NCI-H1436 (cell line): ENCODE data around the gene KIF1B.
"Not testable (repeated sequence)": the region's sequence is repeated elsewhere in the genome, so short reads cannot be mapped to it uniquely, and the experiment has no call there.

Experiments
- DNase-seq: peaks from one replicate; lab custom pipeline; 2025; lab: John Stamatoyannopoulos, UW

KIF1B gene

DNA sequence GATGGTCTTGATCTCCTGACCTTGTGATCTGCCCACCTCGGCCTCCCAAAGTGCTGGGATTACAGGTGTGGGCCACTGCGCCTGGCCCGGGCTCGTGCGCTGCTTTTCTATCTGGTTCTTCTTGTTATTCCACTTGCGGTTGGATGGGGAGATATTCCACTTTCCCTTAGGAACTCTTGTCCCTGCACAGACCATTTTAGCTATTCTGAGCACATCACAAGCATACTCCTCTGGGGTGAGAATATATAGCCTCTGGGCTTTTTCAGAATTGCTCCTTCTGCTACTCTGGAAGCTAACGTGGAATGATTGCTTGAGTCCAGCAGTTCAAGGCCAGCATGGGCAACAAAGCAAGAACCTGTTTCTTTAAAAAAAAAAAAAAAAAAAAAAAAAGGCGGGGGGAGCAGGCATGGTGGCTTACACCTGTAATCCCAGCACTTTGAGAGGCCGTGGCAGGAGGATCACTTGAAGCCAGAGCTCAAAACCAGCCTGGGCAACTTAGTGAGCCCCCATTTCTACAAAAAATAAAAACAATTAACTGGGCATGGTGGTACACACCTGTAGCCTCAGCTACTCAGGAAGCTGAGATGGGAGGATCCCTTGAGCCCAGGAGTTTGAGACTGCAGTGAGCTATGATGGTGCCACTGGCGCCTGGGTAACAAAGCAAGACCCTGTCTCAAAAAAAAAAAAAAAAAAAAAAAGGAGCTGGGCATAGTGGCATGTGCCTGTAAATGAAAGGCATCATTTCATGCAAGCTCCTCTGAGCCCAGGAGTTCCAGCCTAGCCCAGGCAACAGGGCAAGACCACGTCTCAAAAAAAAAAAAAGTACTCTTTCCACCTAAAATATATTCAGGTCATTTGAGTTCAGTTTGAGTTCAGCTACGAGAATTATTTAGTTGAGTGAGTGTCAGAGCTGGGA, 176.6 kb downstream of the KIF1B start:
- DNase-seq: no peak

DNA sequence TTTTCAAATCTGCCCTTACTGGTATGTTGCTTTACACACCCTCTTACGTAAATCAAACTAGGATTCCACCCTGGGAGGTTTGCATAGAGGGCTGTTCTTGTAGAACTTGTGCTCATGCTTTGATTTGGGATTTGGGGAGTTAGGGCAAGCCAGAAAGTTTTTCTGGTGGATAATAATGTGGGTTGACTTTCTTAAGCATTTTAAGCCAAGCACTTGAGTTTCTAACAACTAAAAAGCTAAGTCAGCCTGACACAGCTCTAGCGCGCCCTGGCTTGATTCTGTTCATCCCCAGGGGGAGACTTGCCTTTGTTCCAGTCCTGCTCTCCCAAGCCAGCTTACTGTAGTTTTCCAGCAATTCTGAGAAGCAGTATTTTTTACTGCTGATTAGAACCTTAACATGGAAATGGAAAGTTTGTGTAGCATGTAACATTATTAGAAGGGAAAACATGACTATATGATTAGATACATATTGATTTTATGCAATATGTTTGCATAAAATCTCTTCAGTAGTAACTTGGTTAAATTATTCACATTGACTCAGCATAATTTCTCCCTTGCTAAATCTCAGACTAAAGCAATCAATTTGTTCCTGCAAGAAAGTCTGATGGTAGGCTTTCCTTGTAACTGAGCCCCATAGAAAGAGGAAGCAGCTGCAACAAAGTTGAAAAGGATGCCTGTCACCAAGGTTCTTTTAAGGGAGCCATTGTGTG, 177.5 kb downstream of the KIF1B start:
- DNase-seq: peak; percentile 43

DNA sequence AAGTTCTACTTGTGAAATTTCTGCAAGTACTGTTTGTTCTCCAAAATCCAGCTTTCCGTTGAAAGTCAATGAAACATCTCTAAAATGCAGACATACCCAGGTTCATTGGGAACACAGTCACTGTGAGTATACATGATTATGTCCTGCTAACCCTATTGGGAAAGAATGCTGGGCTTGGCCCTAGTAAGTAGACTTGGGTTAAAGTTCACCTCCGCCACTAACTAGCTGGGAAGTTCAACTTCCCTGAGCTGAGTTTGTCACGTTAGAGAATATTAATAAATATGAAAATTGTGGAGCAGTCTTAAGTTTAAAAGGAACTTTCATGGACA, 178.0 kb downstream of the KIF1B start:
- DNase-seq: no peak

DNA sequence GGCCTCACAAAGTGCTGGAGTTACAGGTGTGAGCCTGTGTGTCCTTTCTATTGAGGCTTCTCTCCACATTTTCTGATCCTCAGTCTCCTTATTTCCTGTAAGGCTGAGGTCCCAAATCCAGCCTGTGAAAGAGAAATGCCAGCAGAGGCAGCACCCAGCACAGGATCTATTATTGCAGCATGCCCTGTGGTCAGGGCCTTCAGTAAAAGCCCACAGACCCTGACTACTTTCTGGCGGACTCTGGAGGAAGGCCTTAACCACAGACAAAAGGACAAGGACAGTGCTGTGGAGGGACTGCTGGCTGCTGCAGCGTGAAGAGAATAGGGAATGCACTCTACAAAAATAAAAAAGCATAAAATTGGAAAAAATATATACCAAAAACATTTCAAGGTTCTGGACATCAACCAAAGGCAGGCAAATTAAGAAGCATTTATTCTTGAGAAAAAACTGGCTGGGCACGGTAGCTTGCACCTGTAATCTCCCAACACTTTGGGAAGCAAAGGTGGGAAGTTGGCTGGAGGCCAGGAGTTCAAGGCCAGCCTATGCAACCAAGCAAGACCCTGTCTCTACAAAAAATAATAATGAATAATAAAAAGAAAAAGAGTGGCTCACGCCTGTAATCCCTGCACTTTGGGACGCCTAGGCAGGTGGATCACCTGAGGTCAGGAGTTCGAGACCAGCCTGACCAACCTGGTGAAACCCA, 179.1 kb downstream of the KIF1B start:
- no peak for DNase-seq

DNA sequence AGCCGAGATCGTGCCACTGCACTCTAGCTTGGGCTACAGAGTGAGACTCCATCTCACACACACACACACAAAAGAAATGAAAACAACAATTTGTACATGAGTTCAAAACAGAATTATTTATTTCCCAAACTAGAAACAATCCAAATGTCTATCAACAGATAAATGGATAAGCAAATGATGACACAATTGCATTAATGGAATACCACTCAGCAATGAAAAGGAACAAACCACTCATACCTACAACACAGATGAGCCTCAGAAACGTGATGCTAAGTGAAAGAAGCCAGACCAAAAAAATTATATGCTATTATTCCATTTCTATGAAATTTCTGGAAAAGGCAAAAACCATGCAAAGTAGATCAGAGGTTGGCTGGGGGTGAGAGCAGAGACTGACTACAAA, 186.5 kb downstream of the KIF1B start:
- no peak for DNase-seq

DNA sequence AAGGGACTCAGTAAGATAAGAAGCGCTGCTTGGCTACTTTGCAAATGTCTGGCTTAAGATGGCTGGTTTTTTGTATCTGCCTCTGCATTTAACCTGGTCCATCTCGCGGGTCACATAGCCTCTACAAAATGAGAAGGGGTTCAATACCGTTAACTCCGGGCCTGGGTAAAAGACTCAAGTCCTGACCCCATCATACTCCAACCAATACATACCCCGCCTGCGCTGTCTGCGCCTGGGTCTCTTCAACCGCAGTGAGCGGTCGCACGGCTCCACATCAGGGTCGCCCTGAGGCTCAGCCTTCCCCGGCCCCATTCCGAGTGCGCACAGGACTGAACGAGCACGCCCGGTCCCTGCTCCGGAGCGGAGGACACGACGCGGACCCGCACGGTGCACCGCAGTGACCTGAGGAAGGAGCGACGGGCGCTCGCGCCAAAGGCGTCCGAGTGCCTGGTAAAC, 187.9 kb downstream of the KIF1B start:
- no peak for DNase-seq

DNA sequence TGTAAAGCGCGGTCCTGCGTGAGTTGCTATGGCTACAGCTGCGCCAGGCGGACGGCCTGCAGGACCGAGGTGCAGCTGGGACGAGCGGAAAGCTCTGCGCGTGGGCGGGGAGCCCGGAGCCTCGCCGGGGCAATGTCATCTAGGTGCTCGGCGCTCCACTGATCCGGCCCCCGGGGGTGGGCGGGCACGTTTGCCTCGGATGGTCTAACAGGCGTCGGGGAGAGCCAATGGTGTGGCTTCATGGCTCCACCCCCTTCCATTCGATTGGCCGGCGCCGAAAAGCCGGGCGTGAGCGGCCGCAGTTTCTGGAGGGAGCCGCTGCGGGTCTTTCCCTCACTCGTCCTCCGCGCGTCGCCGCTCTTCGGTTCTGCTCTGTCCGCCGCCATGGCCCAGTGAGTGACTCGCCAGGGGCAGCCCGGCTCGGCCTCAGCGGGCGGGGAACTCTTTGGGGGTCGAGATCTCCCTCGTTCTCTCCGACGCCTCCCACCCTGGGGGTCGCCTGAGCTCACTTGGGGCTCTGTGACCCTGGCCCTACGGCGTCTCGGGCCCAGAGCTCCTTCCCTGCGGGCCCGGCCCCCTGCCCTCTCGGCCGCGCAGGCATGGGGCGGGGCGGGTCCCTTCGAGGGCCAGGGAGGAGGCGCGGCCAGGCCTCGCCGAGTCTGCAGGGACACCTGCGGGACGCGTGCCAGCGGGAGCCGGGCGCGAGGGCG, 188.5 kb downstream of the KIF1B start, which contains the start of gene PGD:
TSS of gene PGD (plus strand) at position 331 of the 710 bp plus-strand sequence. CDS start at position 385, 54 bp downstream.
- DNase-seq: peak; percentile 97

DNA sequence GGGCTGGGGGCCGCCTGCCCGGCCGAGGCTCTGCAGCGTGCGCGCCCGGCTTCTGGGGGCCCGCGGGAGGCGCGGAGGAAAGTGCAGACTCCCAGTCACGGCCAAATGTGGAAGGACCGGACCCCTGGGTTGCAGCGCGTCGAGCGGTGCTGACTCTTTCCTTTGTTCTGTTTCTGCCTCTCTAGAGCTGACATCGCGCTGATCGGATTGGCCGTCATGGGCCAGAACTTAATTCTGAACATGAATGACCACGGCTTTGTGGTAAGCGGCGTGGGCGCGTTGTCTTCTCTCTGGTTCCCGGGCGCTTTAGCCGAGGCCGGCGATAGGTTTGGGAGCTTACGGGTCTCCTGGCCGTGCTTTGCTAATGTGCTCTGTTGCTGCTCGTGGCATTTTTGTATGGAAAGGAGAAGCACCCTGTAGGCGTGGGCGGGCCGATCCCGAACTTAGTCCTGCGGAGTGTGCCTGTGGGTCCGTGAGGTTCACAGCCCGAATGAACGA, 189.1 kb downstream of the KIF1B start:
- no peak for DNase-seq

DNA sequence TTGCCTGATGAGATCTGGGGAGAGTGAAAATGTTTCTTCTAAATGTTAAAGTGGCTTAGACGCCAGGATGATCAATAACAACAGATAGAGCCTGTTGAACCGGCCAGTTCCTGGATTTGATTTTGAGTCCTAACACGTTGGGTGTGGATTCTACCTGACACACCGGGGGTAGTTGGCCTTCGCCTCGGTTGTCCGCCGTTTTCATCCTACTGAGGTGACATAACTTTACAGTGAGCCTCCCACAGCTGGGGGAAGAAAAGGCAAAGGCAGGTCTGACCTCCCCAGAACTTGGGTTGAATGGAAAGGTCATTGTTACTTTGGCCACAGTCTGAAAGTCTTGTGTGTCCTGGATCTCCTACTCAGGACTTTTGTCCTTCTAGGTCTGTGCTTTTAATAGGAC, 189.6 kb downstream of the KIF1B start:
- no peak for DNase-seq

DNA sequence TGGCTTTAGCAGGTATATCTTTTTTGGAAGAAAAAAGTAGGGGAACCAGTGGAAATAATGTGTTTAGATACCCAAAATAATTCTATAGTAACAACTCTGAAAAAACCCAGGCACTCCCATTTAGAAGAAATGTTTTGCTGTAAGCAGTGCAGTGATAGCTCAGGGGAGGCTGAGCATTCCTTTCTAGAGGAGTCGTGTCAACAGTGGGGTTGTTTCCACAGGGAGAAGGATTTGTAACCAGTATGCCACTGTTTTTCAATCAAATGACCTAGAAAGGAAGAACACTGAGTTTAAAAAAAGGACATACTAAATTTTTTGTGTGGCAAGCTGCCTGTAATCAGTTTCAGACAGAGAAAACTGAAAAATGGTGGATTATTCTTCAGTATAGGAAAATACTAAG, 190.9 kb downstream of the KIF1B start:
- no peak for DNase-seq

DNA sequence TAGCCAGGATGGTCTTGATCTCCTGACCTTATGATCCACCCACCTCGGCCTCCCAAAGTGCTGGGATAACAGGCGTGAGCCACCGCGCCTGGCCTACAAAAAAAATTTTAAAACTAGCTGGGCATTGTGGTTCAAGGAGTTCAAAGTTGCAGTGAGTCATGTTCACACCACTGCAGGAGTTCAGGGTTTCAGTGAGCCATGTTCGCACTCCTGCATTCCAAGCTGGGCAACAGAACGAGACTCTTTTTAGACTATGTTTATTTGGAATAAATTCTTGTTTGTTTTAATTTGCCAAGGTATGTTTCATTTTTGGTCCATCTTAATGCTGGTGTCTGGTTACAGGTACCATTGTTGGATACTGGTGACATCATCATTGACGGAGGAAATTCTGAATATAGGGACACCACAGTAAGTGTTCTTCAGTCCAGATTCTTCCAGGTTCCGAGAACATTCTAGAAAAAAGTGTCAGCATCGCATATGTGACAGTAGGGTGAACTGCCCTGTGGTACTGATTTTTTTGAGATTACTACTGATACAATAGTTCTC, 192.4 kb downstream of the KIF1B start:
- no peak for DNase-seq

DNA sequence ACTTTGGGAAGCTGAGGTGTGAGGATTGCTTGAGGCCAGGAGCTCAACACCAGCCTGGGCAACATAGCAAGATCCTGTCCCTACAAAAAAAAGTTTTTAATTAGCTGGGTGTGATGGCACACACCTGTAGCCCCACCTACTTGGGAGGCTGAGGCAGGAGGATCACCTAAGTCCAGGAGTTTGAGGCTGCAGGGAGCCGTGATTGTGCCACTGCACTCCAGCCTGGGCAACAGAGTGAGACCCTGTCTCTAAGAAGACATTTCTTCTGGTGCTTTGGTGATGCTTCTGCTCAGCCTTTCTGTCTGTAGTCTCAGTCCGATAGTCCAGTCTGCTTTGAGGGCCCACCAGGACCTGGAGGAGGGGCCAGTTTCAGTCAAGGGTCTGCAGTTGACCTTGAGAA, 196.8 kb downstream of the KIF1B start:
- no peak for DNase-seq

DNA sequence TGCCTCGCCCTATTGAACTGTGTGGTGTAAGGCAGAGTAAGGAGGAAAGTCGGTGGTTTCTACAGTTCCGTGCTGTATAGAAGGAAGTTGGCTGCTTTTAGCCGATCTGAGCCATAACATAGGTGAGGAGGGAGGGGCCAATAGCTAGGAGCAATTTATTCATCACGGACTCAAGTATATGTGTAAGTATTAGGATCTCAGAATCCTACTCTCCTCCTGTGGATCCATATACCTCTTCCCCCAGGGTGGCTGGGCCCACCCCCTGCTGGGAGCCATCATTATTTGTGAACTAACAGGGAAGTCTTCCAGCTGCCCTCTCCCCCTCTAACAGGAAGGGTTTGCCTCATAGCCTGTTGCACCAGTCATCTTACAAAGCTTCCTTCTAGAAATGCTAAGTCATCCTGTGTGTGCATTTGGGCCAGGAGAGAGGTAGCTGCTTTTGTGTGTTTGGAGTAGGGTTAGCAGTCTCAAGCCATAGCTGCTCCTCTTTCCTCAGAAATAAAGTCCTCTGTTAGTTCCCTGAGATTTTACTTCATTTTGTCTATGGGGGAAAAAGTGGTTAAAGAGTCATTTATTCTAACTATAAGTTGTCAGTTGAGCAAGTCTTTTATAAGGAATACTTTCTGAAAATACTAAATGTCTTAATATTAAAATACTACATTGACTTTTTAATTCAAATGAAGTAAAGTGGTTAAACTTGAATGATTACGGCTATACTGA, 205.0 kb downstream of the KIF1B start:
- no peak for DNase-seq

DNA sequence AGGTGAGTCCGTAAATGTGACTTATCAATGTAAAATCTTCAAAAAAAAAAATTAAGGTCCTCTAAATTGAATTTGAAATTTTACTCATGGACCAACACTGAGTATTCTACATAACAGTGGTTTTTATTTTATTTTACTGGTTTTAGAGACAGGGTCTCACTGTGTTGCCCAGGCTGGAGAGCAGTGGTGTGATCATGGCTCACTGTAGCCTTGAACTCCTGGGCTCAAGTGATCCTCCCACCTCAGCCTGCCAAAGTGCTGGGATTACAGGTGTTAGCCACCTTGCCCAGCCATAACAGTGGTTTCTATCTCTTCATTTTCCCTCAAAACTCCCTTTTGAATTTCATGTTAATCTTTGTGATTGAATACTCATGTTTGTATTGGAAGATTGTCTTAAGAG, 205.6 kb downstream of the KIF1B start:
- not testable (repeated sequence) for DNase-seq

DNA sequence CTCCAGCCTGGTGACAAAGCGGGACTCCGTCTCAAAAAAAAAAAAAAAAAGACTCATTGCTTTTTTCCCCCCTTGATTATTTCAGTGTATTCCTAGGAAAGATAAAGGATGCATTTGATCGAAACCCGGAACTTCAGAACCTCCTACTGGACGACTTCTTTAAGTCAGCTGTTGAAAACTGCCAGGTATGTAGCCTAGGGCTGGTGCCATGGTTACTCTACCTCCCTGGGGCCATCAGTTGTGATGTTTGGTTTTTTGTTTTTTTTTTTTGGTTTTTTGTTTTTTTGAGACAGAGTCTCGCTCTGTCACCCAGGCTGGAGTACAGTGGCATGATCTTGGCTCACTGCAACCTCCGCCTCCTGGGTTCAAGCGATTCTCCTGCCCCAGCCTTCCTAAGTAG, 208.4 kb downstream of the KIF1B start:
- not testable (repeated sequence) for DNase-seq

DNA sequence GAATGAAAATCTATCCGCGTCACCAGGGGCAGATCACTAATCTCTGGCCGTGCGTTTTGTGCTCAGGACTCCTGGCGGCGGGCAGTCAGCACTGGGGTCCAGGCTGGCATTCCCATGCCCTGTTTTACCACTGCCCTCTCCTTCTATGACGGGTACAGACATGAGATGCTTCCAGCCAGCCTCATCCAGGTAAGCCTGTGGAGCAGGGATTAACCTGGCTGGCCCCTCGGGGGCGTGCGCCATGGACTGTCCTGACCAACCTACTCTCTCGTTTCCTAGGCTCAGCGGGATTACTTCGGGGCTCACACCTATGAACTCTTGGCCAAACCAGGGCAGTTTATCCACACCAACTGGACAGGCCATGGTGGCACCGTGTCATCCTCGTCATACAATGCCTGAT, 209.0 kb downstream of the KIF1B start:
- no peak for DNase-seq

DNA sequence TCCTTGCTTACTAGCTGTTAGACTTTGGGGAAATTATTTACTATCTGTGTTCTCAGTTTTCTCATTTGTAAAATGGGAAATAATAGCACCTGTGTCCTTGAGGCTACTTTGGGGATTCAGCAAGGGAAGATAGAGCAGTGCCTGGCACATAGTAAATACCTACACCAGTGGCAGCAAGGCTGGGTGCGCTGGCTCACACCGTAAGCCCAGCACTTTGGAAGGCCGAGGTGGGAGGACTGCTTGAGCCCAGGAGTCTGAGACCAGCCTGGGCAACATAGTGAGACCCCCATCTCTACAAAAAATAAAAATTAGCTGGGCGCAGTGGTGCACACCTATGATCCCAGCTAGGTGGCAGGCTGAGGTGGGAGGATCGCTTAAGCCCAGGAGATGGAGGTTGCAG, 211.3 kb downstream of the KIF1B start:
- DNase-seq: no peak

DNA sequence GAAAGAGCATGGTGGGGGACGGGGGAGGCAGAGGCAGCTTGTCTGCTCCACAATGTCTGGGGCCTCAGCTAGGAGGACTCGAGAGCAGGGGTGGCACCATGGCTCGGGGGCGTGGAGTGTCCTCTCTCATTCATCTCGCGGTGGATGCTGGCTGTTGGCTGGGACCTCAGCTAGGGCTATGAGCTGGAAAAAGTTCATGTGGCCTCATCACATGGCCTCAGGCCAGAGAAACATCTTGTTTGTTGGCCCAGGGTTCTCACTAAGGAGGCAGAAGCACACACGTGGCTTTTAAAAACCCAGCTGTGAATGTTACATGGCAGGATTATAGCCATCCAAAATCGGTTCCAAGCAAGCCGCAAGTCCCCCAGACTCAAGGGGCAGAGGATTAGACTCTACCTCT, 213.7 kb downstream of the KIF1B start:
- DNase-seq: no peak

DNA sequence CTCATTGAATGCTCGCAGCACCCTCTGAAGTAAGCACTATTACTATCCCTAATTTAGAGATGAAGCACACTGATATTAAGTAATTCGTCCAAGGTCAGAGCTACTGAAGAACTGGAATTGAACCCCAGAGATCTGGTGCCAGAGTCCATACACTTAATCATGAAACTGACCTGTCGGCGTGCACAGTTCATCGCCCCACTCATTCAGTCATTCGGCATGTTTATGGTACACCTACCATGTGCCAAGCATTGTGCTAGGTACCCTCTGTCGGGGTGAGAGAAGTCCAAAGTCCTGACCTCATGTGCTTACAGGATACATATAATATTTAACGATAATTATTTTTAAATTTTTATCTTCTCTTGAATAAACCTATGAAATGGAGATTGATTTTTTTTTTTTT, 214.3 kb downstream of the KIF1B start:
- DNase-seq: no peak

DNA sequence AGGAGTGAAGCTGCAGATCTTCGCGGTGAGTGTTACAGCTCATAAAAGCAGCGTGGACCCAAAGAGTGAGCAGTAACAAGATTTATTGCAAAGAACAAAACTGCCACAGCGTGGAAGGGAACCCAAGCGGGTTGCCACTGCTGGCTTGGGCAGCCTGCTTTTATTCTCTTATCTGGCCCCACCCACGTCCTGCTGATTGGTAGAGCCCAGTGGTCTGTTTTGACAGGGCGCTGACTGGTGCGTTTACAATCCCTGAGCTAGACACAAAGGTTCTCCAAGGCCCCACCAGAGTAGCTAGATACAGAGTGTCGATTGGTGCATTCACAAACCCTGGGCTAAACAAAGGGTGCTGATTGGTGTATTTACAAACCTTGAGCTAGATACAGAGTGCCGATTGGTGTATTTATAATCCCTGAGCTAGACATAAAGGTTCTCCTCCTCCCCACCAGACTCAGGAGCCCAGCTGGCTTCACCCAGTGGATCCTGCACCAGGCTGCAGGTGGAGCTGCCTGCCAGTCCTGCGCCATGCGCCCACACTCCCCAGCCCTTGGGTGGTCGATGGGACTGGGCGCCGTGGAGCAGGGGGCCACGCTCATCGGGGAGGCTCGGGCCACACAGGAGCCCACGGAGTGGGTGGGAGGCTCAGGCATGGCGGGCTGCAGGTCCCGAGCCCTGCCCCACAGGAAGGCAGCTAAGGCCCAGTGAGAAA, 215.6 kb downstream of the KIF1B start:
- not testable (repeated sequence) for DNase-seq
